ENCODE measurements around the gene H3-3A. TPM values are rescaled to one million over a fixed set of nuclear protein-coding genes. Genes with fewer than 3 reads are reported as not detected.

H3-3A gene
- total RNA-seq, 4 donors from 2014 or later, result 224 to 510 (median 444) TPM

DNA sequence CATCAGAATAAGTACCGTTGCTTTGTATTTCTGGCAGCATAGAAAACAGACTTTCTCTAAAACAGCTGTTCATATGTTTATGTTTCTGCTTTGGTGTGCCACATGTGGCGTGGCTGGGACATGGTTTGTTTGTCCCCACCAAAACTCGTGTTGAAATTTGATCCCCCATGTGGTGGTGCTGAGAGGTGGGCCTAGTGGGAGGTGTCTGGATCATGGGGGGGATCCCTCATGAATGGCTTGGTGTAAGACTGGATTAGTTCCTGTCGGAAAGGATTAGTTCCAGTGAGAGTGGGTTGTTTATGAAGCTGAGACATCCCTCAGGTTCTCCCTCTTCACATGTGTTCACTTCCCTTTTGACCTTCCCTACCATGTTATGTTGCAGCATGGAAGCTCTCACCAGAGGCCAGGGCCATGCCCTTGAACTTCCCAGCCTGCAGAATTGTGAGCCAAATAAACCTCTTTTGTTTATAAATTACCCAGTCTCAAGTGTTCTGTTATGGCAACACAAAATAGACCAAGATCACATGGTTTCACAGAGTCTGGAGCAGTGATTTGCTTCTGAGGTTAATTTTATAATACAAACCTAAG is 17.9 kb upstream of the H3-3A start:
- Histone ChIP-seq H3K27ac (no peak overlapping the region), H3K9me3 (no peaks in the 10 kb centered on the region), H3K4me3 (no peak overlapping the region), H3K27me3 (no peaks in the 10 kb centered on the region), H3K4me1 (peaks cover 3% of the 10 kb centered on the region), H3K36me3 (no peaks in the 10 kb centered on the region)
- WGBS, result 70% methylated on average over 4 of the region's 4 CpGs
- TF ChIP-seq, protein P1, sequence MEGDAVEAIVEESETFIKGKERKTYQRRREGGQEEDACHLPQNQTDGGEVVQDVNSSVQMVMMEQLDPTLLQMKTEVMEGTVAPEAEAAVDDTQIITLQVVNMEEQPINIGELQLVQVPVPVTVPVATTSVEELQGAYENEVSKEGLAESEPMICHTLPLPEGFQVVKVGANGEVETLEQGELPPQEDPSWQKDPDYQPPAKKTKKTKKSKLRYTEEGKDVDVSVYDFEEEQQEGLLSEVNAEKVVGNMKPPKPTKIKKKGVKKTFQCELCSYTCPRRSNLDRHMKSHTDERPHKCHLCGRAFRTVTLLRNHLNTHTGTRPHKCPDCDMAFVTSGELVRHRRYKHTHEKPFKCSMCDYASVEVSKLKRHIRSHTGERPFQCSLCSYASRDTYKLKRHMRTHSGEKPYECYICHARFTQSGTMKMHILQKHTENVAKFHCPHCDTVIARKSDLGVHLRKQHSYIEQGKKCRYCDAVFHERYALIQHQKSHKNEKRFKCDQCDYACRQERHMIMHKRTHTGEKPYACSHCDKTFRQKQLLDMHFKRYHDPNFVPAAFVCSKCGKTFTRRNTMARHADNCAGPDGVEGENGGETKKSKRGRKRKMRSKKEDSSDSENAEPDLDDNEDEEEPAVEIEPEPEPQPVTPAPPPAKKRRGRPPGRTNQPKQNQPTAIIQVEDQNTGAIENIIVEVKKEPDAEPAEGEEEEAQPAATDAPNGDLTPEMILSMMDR (IDR thresholded peaks at IDR 0.05), result no peak
- TF ChIP-seq EP300 (IDR thresholded peaks at IDR 0.05) (no peak), POLR2AphosphoS5 (IDR thresholded peaks at IDR 0.05) (no peak), POLR2A (IDR thresholded peaks at IDR 0.05) (no peak)
- DNase-seq (ENCODE audit: low spot score in 2 of 2), result no peak

DNA sequence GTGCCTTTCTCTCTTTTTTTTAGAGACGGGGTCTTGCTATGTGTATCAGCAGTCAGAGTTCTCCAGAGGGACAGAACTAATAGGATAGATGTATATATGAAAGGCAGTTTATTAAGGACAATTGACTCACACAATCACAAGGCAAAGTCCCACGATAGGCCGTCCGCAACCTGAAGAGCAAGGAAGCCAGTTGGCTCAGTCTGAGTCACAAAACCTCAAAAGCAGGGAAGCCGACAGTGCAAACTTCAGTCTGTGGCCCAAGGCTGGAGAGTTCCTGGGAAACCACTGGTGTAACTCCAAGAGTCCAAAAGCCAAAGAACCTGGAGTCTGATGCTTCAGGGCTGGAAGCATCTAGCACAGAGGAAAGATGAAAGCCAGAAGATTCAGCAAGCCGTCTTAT is 16.3 kb upstream of the H3-3A start:
- H3K9me3 ChIP-seq, result no peaks in the 10 kb centered on the region
- WGBS, result 82% methylated on average over 6 of the region's 6 CpGs
- H3K4me1 ChIP-seq, result peaks cover 3% of the 10 kb centered on the region
- TF ChIP-seq, protein P1 (IDR thresholded peaks at IDR 0.05), result no peak
- no peak for TF ChIP-seq POLR2A (IDR thresholded peaks at IDR 0.05)
- TF ChIP-seq POLR2AphosphoS5 (IDR thresholded peaks at IDR 0.05), result no peak
- no peak for TF ChIP-seq EP300 (IDR thresholded peaks at IDR 0.05)
- DNase-seq (ENCODE audit: low spot score in 2 of 2), result no peak
- H3K36me3 ChIP-seq, result peaks cover 3% of the 10 kb centered on the region
- H3K27ac ChIP-seq, result no peak overlapping the region
- H3K4me3 ChIP-seq, result no peak overlapping the region
- H3K27me3 ChIP-seq, result no peaks in the 10 kb centered on the region

DNA sequence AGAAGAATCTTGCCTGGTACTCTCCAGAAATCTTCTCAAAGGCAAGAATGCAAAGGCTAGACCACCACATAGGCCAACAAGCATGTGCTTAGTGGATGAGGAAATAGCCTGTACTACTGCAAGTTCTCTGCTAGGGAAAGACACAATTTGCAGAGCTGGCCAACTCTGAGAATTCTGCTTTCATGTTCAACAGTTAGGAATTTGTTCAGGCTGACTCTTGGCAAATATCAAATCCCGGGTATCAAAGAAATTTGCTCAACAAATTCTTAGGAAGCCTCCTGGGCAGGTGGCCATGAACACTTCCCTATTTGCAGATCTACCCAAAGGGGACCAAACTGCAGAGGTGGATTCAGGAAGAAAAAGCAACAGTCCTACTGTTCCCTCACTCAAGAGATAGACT is 15.0 kb upstream of the H3-3A start:
- no peaks in the 10 kb centered on the region for H3K27me3 ChIP-seq
- H3K4me1 ChIP-seq, result peaks cover 3% of the 10 kb centered on the region
- peaks cover 3% of the 10 kb centered on the region for H3K36me3 ChIP-seq
- no peak for TF ChIP-seq EP300 (IDR thresholded peaks at IDR 0.05)
- TF ChIP-seq, protein P1 (IDR thresholded peaks at IDR 0.05), result no peak
- TF ChIP-seq POLR2A (IDR thresholded peaks at IDR 0.05), result no peak
- no peak for TF ChIP-seq POLR2AphosphoS5 (IDR thresholded peaks at IDR 0.05)
- 33% methylated on average over 1 of the region's 1 CpG for WGBS
- H3K9me3 ChIP-seq, result no peaks in the 10 kb centered on the region
- H3K4me3 ChIP-seq, result no peak overlapping the region
- no peak overlapping the region for H3K27ac ChIP-seq
- no peak for DNase-seq (ENCODE audit: low spot score in 2 of 2)

DNA sequence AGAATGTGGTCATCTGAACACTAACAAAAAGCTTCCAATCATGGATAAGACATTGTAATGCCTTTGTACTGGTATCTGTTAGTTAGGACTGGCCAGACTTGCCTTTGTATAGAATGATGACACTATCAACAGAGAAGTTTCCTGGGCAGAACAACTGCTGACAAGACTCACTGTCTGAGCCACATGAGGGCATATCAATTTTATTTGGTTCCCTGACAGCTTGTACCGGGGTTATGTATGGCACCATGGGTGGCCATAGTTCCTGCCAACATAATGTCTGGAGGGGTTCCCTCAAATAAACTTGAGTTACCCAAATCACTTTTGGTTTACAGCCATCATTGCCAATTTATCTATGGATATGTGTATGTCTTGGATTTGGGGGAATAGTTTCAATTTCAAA is 13.6 kb upstream of the H3-3A start:
- TF ChIP-seq POLR2AphosphoS5 (IDR thresholded peaks at IDR 0.05), result no peak
- no peak for TF ChIP-seq EP300 (IDR thresholded peaks at IDR 0.05)
- TF ChIP-seq, protein P1 (IDR thresholded peaks at IDR 0.05), result no peak
- TF ChIP-seq POLR2A (IDR thresholded peaks at IDR 0.05), result no peak
- 45% methylated on average over 1 of the region's 1 CpG for WGBS
- Histone ChIP-seq H3K9me3 (no peaks in the 10 kb centered on the region), H3K27me3 (no peaks in the 10 kb centered on the region), H3K27ac (no peak overlapping the region), H3K36me3 (peaks cover 3% of the 10 kb centered on the region), H3K4me1 (peaks cover 3% of the 10 kb centered on the region), H3K4me3 (no peak overlapping the region)
- DNase-seq (ENCODE audit: low spot score in 2 of 2), result no peak

DNA sequence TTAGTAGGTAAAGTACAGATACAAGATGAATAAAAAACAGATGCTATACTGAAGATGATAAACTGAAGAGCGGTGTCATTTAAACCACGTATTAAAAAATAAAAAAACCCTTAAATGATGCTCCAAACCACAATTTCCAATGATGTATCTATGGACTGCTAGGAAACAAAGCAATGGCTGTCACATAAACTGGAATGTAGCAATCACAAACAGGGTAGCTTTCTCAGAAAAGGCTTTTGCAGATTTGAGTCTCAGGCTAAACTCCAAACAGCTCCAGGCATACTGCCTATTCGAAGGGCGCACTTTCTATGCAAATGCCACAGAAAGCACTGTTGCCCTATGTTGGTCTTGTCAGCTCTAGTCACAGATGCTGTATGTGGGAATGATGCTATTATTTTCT is 12.4 kb upstream of the H3-3A start:
- H3K9me3 ChIP-seq, result no peaks in the 10 kb centered on the region
- TF ChIP-seq POLR2A (IDR thresholded peaks at IDR 0.05), result no peak
- TF ChIP-seq, protein P1 (IDR thresholded peaks at IDR 0.05), result no peak
- TF ChIP-seq POLR2AphosphoS5 (IDR thresholded peaks at IDR 0.05), result no peak
- WGBS, result 77% methylated on average over 4 of the region's 4 CpGs

More for the DNA sequence above, 12.4 kb upstream of the H3-3A start:
- Histone ChIP-seq H3K4me3 (no peak overlapping the region), H3K4me1 (peaks cover 3% of the 10 kb centered on the region), H3K36me3 (peaks cover 3% of the 10 kb centered on the region), H3K27ac (no peak overlapping the region), H3K27me3 (no peaks in the 10 kb centered on the region)
- no peak for DNase-seq (ENCODE audit: low spot score in 2 of 2)

Data from suprapubic skin (tissue), 4 donors.